Right lobe of liver (tissue), 6 donors: ENCODE data around the gene ADAMTSL5. TPM values are rescaled to one million over a fixed set of nuclear protein-coding genes. Genes with fewer than 3 reads are reported as not detected.

Source experiments
- ATAC-seq, 4 donors: fragments of 200-7000 bp; cut with Tn5 transposase; one replicate each; pipeline ENCODE4 v1.9.1; 2020; ENCODE audit warnings: mild to moderate bottlenecking in 4 of 4, moderate library complexity in 4 of 4
- DNase-seq, 3 donors: peaks; one replicate each; pipeline ENCODE4 v3.0.0-alpha.2; 2020
- H3K27ac ChIP-seq, 3 donors: fragments of 200-600 bp; one replicate each; pipeline ENCODE4 v1.8.0; 2022
- H3K27me3 ChIP-seq, 2 donors: fragments of 200-600 bp; one replicate each; pipeline ENCODE4 v1.8.0; 2022
- H3K36me3 ChIP-seq, 4 donors: fragments of 200-600 bp; sonication (generic) in 1 of 4; one replicate each; pipeline versions ENCODE4 v1.5.1 to v1.8.0; 2017 to 2022; ENCODE audit warnings: control low read depth in 1 of 4
- H3K4me1 ChIP-seq, 4 donors: fragments of 200-600 bp; sonication (generic) in 1 of 4; one replicate each; pipeline versions ENCODE4 v1.5.1 to v1.8.0; 2017 to 2022; ENCODE audit warnings: control low read depth in 1 of 4
- H3K4me3 ChIP-seq, 3 donors: fragments of 200-600 bp; one replicate each; pipeline ENCODE4 v1.8.0; 2022
- H3K9me3 ChIP-seq, 4 donors: fragments of 200-600 bp; sonication (generic) in 1 of 4; one replicate each; pipeline versions ENCODE4 v1.5.1 to v1.8.0; 2017 to 2022; ENCODE audit warnings: control low read depth in 1 of 4
- CTCF ChIP-seq, 4 donors: fragments of 200-600 bp in 3 of 4; fragments of 450-650 bp in 1 of 4; IDR thresholded peaks; one replicate each; pipeline versions ENCODE4 v1.5.1 to v1.8.0; 2016 to 2022; ENCODE audit warnings: antibody characterized with exemption in 4 of 4, mild to moderate bottlenecking in 2 of 4
- POLR2A ChIP-seq: fragments of 450-650 bp; IDR thresholded peaks from one replicate; pipeline ENCODE4 v1.6.1; 2017; ENCODE audit warnings: antibody characterized with exemption, mild to moderate bottlenecking
- WGBS: methylation state at CpG from one replicate; pipeline ENCODE4 v1.1.6; 2018; ENCODE audit warnings: low coverage, low lambda C conversion rate; ENCODE audit not compliant: insufficient coverage; ENCODE audit errors: missing lambda C conversion rate; 5-methylcytosine and 5-hydroxymethylcytosine counted together
- intact Hi-C, 2 donors: fragments of 100-400 bp; cut with DNase I; formaldehyde crosslinking; loops; one replicate each; pipeline versions ENCODE4 v1.11.2 to v1.14.1; 2022
- total RNA-seq, 6 experiments: library from RNA; depleted of rRNA in 2 of 6; stranded (reverse); fragments of >200 nt in 2 of 6; fragmentation: NEBNext Ultra II Directional in 3 of 6; extraction: Animal tissue kit (Norgen Biotek cat#: 25700) in 3 of 6; gene quantifications; one replicate each; pipeline versions ENCODE4 v1.1.0 to v1.2.4, GENCODE V29; 2016 to 2023
- donor health status: DM: no; HTN: yes; CAD: no.
- donor health status: DM: no; HTN: no; CAD: no.
- donor health status: DM: no; HTN: no; CAD: no.
- donor health status: DM: no; HTN: yes; CAD: no.
- donor health status: DM: no; HTN: yes; CAD: no.

ADAMTSL5 gene
- total RNA-seq, 6 experiments from 2014 or later = 1.8 to 6.9 (median 4.5) TPM

GRCh38 chr19:1510807-1511206 lies 2.0 kb downstream of the ADAMTSL5 start:
- Histone ChIP-seq H3K27me3 (no peaks in the 10 kb centered on the region), H3K36me3 (no peaks in the 10 kb centered on the region), H3K27ac (no peak overlapping the region), H3K4me3 (no peak overlapping the region), H3K4me1 (peaks cover 0 to 10% (median 2%) of the 10 kb centered on the region in 4 donors), H3K9me3 (no peaks in the 10 kb centered on the region)
- TF ChIP-seq POLR2A (no peak), CTCF (IDR thresholded peaks at IDR 0.05) (no peak)
- DNase-seq (no peak), ATAC-seq (no peak)
- WGBS = 67% methylated on average over 6 of the region's 9 CpGs
- intact Hi-C loops = loop anchor here (10.0 kb wide), 2 partner anchors 56 to 66 kb away; partner anchors contain the start of gene APC2 (in 1 of the 2)

GRCh38 chr19:1510442-1510806 lies 2.4 kb downstream of the ADAMTSL5 start:
- Histone ChIP-seq H3K27me3 (no peaks in the 10 kb centered on the region), H3K4me3 (no peak overlapping the region), H3K9me3 (no peaks in the 10 kb centered on the region), H3K27ac (no peak overlapping the region), H3K36me3 (no peaks in the 10 kb centered on the region), H3K4me1 (peaks cover 0 to 10% (median 2%) of the 10 kb centered on the region in 4 donors)
- peak in 1 of 3 donors; percentile 40 for DNase-seq
- no peak for TF ChIP-seq CTCF (IDR thresholded peaks at IDR 0.05)
- no peak for TF ChIP-seq POLR2A
- WGBS = no CpG with 5 or more reads among the region's 25 CpGs
- no peak for ATAC-seq
- intact Hi-C loops = loop anchor here (10.0 kb wide), 2 partner anchors 56 to 66 kb away; partner anchors contain the start of gene APC2 (in 1 of the 2)

GRCh38 chr19:1509602-1510441 lies 3.0 kb downstream of the ADAMTSL5 start:
- Histone ChIP-seq H3K4me3 (no peak overlapping the region), H3K36me3 (no peaks in the 10 kb centered on the region), H3K4me1 (peaks cover 0 to 10% (median 2%) of the 10 kb centered on the region in 4 donors), H3K27me3 (no peaks in the 10 kb centered on the region), H3K9me3 (no peaks in the 10 kb centered on the region), H3K27ac (no peak overlapping the region)
- no peak for ATAC-seq
- intact Hi-C loops = loop anchor here (10.0 kb wide), 3 partner anchors 55 to 225 kb away; partner anchors contain the start of genes APC2 (in 1 of the 2) and EFNA2 (in 1 of the 2)
- no peak for TF ChIP-seq CTCF (IDR thresholded peaks at IDR 0.05)
- TF ChIP-seq POLR2A = no peak
- DNase-seq = peak in 1 of 3 donors; percentile 35
- WGBS = 40% methylated on average over 7 of the region's 11 CpGs

GRCh38 chr19:1508507-1508856 lies 4.3 kb downstream of the ADAMTSL5 start:
- no peak for TF ChIP-seq CTCF (IDR thresholded peaks at IDR 0.05)
- no peak for TF ChIP-seq POLR2A
- Histone ChIP-seq H3K36me3 (no peaks in the 10 kb centered on the region), H3K9me3 (no peaks in the 10 kb centered on the region), H3K27me3 (no peaks in the 10 kb centered on the region), H3K4me3 (peak overlapping the region; percentile 31 to 50 (median 45)), H3K27ac (no peak overlapping the region), H3K4me1 (peaks cover 0 to 8% (median 2%) of the 10 kb centered on the region in 4 donors)
- ATAC-seq (no peak), DNase-seq (no peak)
- intact Hi-C loops = loop anchor here in 1 of 2 donors (10.0 kb wide), 1 partner anchor 224 kb away; the partner anchor contains the start of gene EFNA2
- 15% methylated on average over 5 of the region's 12 CpGs for WGBS
